Measurements from ENCODE around the gene PHYHD1.

- TF ChIP-seq CTCF (IDR thresholded peaks at IDR 0.05) (no peak), POLR2AphosphoS5 (IDR thresholded peaks at IDR 0.05) (peak; percentile 95), POLR2A (IDR thresholded peaks at IDR 0.05) (peak; percentile 34)
These were observed 3.5 kb upstream of the PHYHD1 start for GRCh38 chr9:128917151-128917849.
